B cell (primary cell): ENCODE measurements around the gene SPART.
"Not testable (repeated sequence)": the region's sequence is repeated elsewhere in the genome, so short reads cannot be mapped to it uniquely, and the experiment has no call there.

Source experiments
- CTCF ChIP-seq: fragments of 200-600 bp; IDR thresholded peaks from one replicate; pipeline ENCODE4 v1.8.0; 2022; ENCODE audit warnings: antibody characterized with exemption, mild to moderate bottlenecking
- EZH2 ChIP-seq: IDR thresholded peaks from 2 replicates; pipeline ENCODE4 v1.6.1; 2012; ENCODE audit warnings: borderline replicate concordance, low read depth, mild to moderate bottlenecking, moderate library complexity, low read length; ENCODE audit not compliant: insufficient read depth, poor library complexity, severe bottlenecking

- not testable (repeated sequence) for TF ChIP-seq EZH2, CTCF
These were observed 46.7 kb downstream of the SPART start for GRCh38 chr13:36299469-36299868.
